ENCODE results near the gene MEAK7. TPM values are rescaled to one million over a fixed set of nuclear protein-coding genes. Genes with fewer than 3 reads are reported as not detected.

Gene MEAK7
- total and polyA plus RNA-seq, 2 of the 8 experiments (the other 6 are each of a cell fraction or from before 2014, with no cell fraction given), result 9.6 to 19.6 TPM

DNA sequence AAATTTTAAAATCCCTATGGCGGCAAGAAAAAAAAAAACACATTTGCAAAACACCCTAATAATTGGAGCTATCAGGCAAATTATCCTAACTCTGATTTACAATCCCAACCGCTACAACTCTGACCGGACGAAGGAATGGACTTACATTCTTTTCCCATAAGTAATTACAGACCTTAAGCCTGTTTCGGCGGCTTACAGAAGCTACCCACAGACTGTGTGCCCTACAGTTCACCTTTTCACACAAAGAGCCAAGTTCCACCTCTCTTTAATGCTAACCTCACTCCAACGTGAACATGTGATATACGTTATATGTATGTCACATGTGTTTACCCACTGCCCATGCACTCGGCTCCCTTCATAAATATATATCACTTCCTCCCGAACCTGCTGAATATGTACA lies 8.7 kb upstream of the MEAK7 start:
- H3K14ac ChIP-seq (ENCODE audit: insufficient read length), result no peak overlapping the region
- H2BK5ac ChIP-seq (ENCODE audit: low read depth, low read length), result no peak overlapping the region
- H3K36me3 ChIP-seq (ENCODE audit: control insufficient read depth in 2 of 4, insufficient read depth in 4 of 4, low read length in 3 of 4), result no peaks in the 10 kb centered on the region
- ChIA-PET CTCF (ENCODE audit: partially characterized antibody) (interaction anchor here (0.7 to 9.7 kb wide), 11 partner anchors 11 to 458 kb away, joined by 3 to 64 read pairs (median 6); no protein-coding TSS in a partner anchor), POLR2A (ENCODE audit: partially characterized antibody) (no interaction called here)
- H3K23ac ChIP-seq (ENCODE audit: insufficient read length), result no peak overlapping the region
- no peak overlapping the region for H2BK15ac ChIP-seq (ENCODE audit: low read length)
- no peak overlapping the region for H4K8ac ChIP-seq (ENCODE audit: extremely low read depth, insufficient read depth, low read length)
- FAIRE-seq (no peak), DNase-seq (ENCODE audit: low read depth in 1 of 2, low spot score in 2 of 2) (no peak)
- H3K4ac ChIP-seq (replicated peaks; ENCODE audit: insufficient read length, low read depth, low read length), result no peak overlapping the region
- no peak overlapping the region for H4K5ac ChIP-seq (ENCODE audit: insufficient read length, low read depth, low read length)
- no peaks in the 10 kb centered on the region for H4K20me1 ChIP-seq (replicated peaks in 1 of 2; ENCODE audit: control insufficient read depth in 1 of 2, insufficient read depth in 2 of 2, low read length in 2 of 2)
- no peak overlapping the region for H3K4me2 ChIP-seq (ENCODE audit: insufficient read depth in 1 of 2, low read depth in 2 of 2, low read length in 2 of 2)
- no peaks in the 10 kb centered on the region for H3K79me1 ChIP-seq (ENCODE audit: low read depth, low read length)
- 83% methylated on average over 10 of the region's 10 CpGs; no CpG with 5 or more reads in 1 of the 2 experiments for WGBS, 2 experiments (ENCODE audit: extremely low coverage in 1 of 2, insufficient coverage in 1 of 2, insufficient read length in 1 of 2, insufficient replicate concordance in 2 of 2, low coverage in 1 of 2, low lambda C conversion rate in 2 of 2, missing lambda C conversion rate in 1 of 2)
- H3K56ac ChIP-seq (replicated peaks; ENCODE audit: insufficient read length, low read depth, low read length), result no peak overlapping the region
- H3K4me1 ChIP-seq (replicated peaks in 1 of 4; ENCODE audit: control insufficient read depth in 3 of 4, insufficient read depth in 4 of 4, low read length in 3 of 4), result peaks cover 3 to 16% (median 11%) of the 10 kb centered on the region in 4 experiments; a peak in 6 of 7 replicates
- H3K79me2 ChIP-seq (ENCODE audit: control insufficient read depth in 1 of 2, insufficient read depth in 2 of 2, low read length in 2 of 2), result no peaks in the 10 kb centered on the region
- no peak overlapping the region for H2AK5ac ChIP-seq (ENCODE audit: low read depth, low read length)
- no peak overlapping the region for H3K27ac ChIP-seq (ENCODE audit: low read depth, low read length)
- H2BK120ac ChIP-seq (replicated peaks; ENCODE audit: low read depth, low read length), result no peak overlapping the region
- no peak overlapping the region for H2AFZ ChIP-seq (ENCODE audit: low read length)
- H3K4me3 ChIP-seq (ENCODE audit: extremely low read depth in 1 of 4, insufficient read depth in 2 of 4, low read depth in 3 of 4, low read length in 4 of 4), result no peak overlapping the region
- H3K9me3 ChIP-seq (ENCODE audit: insufficient read depth in 2 of 2, low read depth in 1 of 2, low read length in 1 of 2), result no peaks in the 10 kb centered on the region
- no peak overlapping the region for H2BK20ac ChIP-seq (ENCODE audit: low read length)
- H4K91ac ChIP-seq (replicated peaks; ENCODE audit: insufficient read length, low read length), result no peak overlapping the region
- no peak overlapping the region for H3K9ac ChIP-seq (replicated peaks in 1 of 4; ENCODE audit: extremely low read depth in 1 of 4, low read depth in 3 of 4, low read length in 3 of 4)
- H2BK12ac ChIP-seq (ENCODE audit: low read depth, low read length), result no peak overlapping the region
- H3K27me3 ChIP-seq (replicated peaks in 1 of 4; ENCODE audit: control insufficient read depth in 3 of 4, extremely low read depth in 1 of 4, insufficient read depth in 3 of 4, low read length in 3 of 4), result no peaks in the 10 kb centered on the region; a peak in 1 of 7 replicates
- H3K18ac ChIP-seq (ENCODE audit: extremely low read depth, low read length), result no peak overlapping the region; the same call in 1 of the 2 replicates
- H3K23me2 ChIP-seq (ENCODE audit: low read depth, low read length), result no peaks in the 10 kb centered on the region
- TF ChIP-seq SIN3A (conservative IDR thresholded peaks at IDR 0.05 in 1 of 2, IDR thresholded peaks at IDR 0.05 in 1 of 2; ENCODE audit: low read depth in 1 of 2, low read length in 2 of 2) (no peak), SUZ12 (IDR thresholded peaks at IDR 0.05; ENCODE audit: low read length) (no peak), GTF2F1 (IDR thresholded peaks at IDR 0.05; ENCODE audit: borderline replicate concordance, low read depth, low read length) (no peak), EZH2 (IDR thresholded peaks at IDR 0.05; ENCODE audit: low read depth, low read length, severe bottlenecking) (no peak), KDM1A (IDR thresholded peaks at IDR 0.05; ENCODE audit: borderline replicate concordance, low read length) (no peak), JUND (IDR thresholded peaks at IDR 0.05; ENCODE audit: low read length) (no peak), RBBP5 (IDR thresholded peaks at IDR 0.05; ENCODE audit: borderline replicate concordance, low read depth, low read length) (no peak), SP4 (IDR thresholded peaks at IDR 0.05; ENCODE audit: low read length) (no peak), CBX8 (IDR thresholded peaks at IDR 0.05; ENCODE audit: borderline replicate concordance, low read depth, low read length) (no peak), TAF7 (optimal IDR thresholded peaks at IDR 0.05; ENCODE audit: borderline replicate concordance, low read depth, low read length) (no peak), NRF1 (IDR thresholded peaks at IDR 0.05; ENCODE audit: low read depth, low read length) (no peak), RAD21 (IDR thresholded peaks at IDR 0.05 in 1 of 2, conservative IDR thresholded peaks at IDR 0.05 in 1 of 2; ENCODE audit: low read depth in 2 of 2, low read length in 2 of 2) (no peak), POU5F1 (IDR thresholded peaks at IDR 0.05; ENCODE audit: low read depth, low read length) (no peak), HDAC6 (IDR thresholded peaks at IDR 0.05; ENCODE audit: low read depth, low read length) (no peak)
